MM.1S (cell line): Measurements from ENCODE around the gene SCRT2.

Experiments used
- EZH2 ChIP-seq: fragments of 300-600 bp; sonication (generic); optimal IDR thresholded peaks from 2 replicates; pipeline ENCODE3; 2017; ENCODE audit warnings: low read depth, mild to moderate bottlenecking, antibody characterized with exemption, low read length, mixed read lengths
- TF ChIP-seq, protein P1 (sequence below): fragments of 300-600 bp; sonication (generic); IDR thresholded peaks from 2 replicates; pipeline ENCODE4 v1.5.1; 2016; ENCODE audit warnings: antibody characterized with exemption, low read length, mixed read lengths

DNA sequence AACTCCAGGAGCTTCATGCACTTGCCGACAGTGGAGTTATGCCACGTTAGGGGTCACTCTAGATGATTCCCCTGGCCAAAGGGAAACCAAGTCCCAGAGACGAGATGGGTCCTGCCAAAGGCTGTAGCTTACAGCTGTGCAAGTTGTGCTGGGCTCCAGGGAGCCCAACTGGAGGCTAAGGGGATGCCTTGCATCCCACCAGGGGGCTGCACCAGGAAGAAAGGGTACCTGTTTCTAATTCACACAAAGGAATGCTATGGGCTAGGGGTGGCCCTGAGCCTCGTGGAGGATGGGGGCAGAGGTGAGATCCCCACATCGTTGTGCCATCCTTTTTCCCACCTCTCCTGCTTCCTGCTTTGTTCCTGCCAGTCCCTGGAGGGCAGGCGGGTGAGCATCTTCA is 23.7 kb upstream of the SCRT2 start:
- TF ChIP-seq, protein P1, sequence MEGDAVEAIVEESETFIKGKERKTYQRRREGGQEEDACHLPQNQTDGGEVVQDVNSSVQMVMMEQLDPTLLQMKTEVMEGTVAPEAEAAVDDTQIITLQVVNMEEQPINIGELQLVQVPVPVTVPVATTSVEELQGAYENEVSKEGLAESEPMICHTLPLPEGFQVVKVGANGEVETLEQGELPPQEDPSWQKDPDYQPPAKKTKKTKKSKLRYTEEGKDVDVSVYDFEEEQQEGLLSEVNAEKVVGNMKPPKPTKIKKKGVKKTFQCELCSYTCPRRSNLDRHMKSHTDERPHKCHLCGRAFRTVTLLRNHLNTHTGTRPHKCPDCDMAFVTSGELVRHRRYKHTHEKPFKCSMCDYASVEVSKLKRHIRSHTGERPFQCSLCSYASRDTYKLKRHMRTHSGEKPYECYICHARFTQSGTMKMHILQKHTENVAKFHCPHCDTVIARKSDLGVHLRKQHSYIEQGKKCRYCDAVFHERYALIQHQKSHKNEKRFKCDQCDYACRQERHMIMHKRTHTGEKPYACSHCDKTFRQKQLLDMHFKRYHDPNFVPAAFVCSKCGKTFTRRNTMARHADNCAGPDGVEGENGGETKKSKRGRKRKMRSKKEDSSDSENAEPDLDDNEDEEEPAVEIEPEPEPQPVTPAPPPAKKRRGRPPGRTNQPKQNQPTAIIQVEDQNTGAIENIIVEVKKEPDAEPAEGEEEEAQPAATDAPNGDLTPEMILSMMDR, result no peak
- TF ChIP-seq EZH2, result no peak
